ENCODE results near the gene DCLK1.

DCLK1 gene

DNA sequence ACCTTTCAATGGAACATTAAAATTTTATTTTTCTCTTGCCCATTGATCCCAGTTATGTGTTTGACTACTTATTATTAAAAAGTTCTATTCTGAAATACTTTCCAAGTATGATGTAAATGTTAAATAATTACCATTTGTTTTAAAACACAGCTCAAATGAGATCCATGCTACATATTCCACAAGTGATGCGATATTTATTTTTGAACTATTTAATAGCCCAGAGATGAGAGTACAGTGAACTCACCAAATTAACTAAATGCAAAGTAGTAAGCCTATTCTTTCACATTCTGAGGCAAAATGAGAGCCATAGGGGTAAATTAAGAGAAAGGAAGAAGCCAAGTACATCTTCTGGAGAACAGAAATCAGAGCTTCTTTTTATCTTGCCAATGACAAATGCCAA, 1.2 kb upstream of the DCLK1 start:
- TF ChIP-seq TAF1 (IDR thresholded peaks at IDR 0.05; ENCODE audit: borderline replicate concordance, insufficient read depth, low read length) (no peak), SIN3A (IDR thresholded peaks at IDR 0.05; ENCODE audit: borderline replicate concordance, insufficient read depth, low read length) (no peak), FOXP2 (optimal IDR thresholded peaks at IDR 0.05; ENCODE audit: borderline replicate concordance, extremely low read depth, extremely low read length, insufficient read depth) (no peak), POLR2AphosphoS5 (IDR thresholded peaks at IDR 0.05; ENCODE audit: low read depth, low read length) (no peak)
- TF ChIP-seq, protein P1, sequence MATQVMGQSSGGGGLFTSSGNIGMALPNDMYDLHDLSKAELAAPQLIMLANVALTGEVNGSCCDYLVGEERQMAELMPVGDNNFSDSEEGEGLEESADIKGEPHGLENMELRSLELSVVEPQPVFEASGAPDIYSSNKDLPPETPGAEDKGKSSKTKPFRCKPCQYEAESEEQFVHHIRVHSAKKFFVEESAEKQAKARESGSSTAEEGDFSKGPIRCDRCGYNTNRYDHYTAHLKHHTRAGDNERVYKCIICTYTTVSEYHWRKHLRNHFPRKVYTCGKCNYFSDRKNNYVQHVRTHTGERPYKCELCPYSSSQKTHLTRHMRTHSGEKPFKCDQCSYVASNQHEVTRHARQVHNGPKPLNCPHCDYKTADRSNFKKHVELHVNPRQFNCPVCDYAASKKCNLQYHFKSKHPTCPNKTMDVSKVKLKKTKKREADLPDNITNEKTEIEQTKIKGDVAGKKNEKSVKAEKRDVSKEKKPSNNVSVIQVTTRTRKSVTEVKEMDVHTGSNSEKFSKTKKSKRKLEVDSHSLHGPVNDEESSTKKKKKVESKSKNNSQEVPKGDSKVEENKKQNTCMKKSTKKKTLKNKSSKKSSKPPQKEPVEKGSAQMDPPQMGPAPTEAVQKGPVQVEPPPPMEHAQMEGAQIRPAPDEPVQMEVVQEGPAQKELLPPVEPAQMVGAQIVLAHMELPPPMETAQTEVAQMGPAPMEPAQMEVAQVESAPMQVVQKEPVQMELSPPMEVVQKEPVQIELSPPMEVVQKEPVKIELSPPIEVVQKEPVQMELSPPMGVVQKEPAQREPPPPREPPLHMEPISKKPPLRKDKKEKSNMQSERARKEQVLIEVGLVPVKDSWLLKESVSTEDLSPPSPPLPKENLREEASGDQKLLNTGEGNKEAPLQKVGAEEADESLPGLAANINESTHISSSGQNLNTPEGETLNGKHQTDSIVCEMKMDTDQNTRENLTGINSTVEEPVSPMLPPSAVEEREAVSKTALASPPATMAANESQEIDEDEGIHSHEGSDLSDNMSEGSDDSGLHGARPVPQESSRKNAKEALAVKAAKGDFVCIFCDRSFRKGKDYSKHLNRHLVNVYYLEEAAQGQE (IDR thresholded peaks at IDR 0.05; ENCODE audit: insufficient read depth in 1 of 2, low read depth in 2 of 2, low read length in 2 of 2): no peak

DNA sequence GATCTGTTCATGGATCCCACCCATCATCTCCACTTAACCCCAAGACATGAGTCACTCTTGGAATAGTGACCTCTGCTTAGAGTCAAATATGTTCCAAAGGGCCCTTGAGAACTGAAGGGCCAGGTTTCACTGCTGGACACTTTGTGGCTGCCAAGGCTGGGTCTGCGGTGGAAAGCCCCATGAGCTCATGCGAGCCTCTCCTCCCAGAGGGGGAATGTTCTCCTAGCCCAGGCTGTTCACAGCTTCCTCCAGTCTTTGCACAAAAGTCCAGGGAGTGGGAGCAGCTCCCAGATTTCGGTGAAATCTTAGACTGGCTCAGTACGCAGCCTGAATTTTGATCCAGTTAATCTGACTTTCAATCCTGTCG, 732 bp upstream of the DCLK1 start:
- TF ChIP-seq POLR2AphosphoS5 (IDR thresholded peaks at IDR 0.05; ENCODE audit: low read depth, low read length): no peak
- TF ChIP-seq FOXP2 (optimal IDR thresholded peaks at IDR 0.05; ENCODE audit: borderline replicate concordance, extremely low read depth, extremely low read length, insufficient read depth): no peak
- TF ChIP-seq SIN3A (IDR thresholded peaks at IDR 0.05; ENCODE audit: borderline replicate concordance, insufficient read depth, low read length): no peak
- TF ChIP-seq, protein P1 (IDR thresholded peaks at IDR 0.05; ENCODE audit: insufficient read depth in 1 of 2, low read depth in 2 of 2, low read length in 2 of 2): no peak
- no peak for TF ChIP-seq TAF1 (IDR thresholded peaks at IDR 0.05; ENCODE audit: borderline replicate concordance, insufficient read depth, low read length)

DNA sequence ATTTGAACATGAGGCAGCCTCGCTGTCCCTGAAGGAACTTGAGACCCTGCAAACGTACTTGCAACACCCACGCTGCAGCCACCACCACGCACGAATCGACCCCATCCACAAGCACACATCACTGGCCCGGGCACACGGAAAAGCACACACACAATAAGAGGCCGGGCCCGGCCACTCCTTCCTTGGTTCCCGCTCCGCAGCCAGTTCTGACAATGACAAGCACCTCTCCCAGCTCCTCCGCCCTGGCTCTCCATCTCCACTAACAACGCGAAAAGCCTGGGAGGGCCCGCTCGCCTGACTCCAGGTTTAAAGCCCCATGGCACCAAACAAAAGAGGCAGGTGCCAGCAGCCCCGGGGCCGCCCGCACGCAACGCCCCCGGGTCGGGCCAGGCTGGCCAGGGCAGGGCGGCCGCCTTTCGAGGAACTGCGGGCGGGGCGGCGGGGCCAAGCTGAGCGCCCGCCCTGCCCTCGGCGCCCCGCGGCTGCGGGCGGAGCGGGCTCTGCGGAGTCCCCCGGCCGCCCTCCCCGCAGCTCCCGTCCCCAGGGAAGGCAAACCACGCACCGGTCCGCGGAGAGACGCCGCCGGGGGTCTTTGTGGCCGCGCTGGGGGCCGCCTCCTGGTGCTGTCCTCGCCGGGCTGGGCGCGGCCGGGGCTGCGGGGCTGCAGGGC, 495 bp downstream of the DCLK1 start:
- TF ChIP-seq, protein P1 (IDR thresholded peaks at IDR 0.05; ENCODE audit: insufficient read depth in 1 of 2, low read depth in 2 of 2, low read length in 2 of 2): no peak
- TF ChIP-seq FOXP2 (optimal IDR thresholded peaks at IDR 0.05; ENCODE audit: borderline replicate concordance, extremely low read depth, extremely low read length, insufficient read depth) (no peak), TAF1 (IDR thresholded peaks at IDR 0.05; ENCODE audit: borderline replicate concordance, insufficient read depth, low read length) (no peak), POLR2AphosphoS5 (IDR thresholded peaks at IDR 0.05; ENCODE audit: low read depth, low read length) (no peak), SIN3A (IDR thresholded peaks at IDR 0.05; ENCODE audit: borderline replicate concordance, insufficient read depth, low read length) (no peak)

DNA sequence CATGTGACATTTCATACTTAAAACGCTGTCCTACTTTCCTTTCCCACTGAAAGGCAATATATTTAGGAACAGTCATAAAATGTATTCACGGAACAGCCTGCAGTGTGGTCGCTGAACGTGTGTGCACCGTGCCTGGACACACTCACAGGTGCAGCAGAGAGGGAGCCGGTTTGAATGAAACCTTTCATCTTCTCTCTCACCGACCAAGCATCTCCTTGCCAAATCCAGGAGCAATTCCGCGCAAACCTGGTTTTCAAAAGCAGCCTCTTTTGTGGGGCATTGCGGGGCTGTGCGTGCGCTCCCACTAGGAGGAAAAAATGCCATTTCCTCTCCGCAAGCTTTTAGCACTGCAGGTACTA, 1.0 kb downstream of the DCLK1 start:
- TF ChIP-seq FOXP2 (optimal IDR thresholded peaks at IDR 0.05; ENCODE audit: borderline replicate concordance, extremely low read depth, extremely low read length, insufficient read depth): no peak
- no peak for TF ChIP-seq POLR2AphosphoS5 (IDR thresholded peaks at IDR 0.05; ENCODE audit: low read depth, low read length)
- no peak for TF ChIP-seq TAF1 (IDR thresholded peaks at IDR 0.05; ENCODE audit: borderline replicate concordance, insufficient read depth, low read length)
- TF ChIP-seq SIN3A (IDR thresholded peaks at IDR 0.05; ENCODE audit: borderline replicate concordance, insufficient read depth, low read length): no peak
- TF ChIP-seq, protein P1 (IDR thresholded peaks at IDR 0.05; ENCODE audit: insufficient read depth in 1 of 2, low read depth in 2 of 2, low read length in 2 of 2): no peak
